GM18907 (cell line): ENCODE measurements around the gene DOCK7.
A peak's percentile ranks its signal among the peaks of the same experiment; 100 is the strongest.

Experiments used
- ATAC-seq: cut with Tn5 transposase; IDR thresholded peaks from one replicate; pipeline ENCODE4 v1.9.1; 2021; ENCODE audit warnings: mild to moderate bottlenecking, moderate library complexity; ENCODE audit not compliant: unreplicated experiment

Gene DOCK7

GRCh38 chr1:62467092-62467491, 221.1 kb downstream of the DOCK7 start:
- ATAC-seq = no peak

GRCh38 chr1:62462370-62462769, 225.8 kb downstream of the DOCK7 start:
- ATAC-seq = no peak

- no peak for ATAC-seq
Measured at GRCh38 chr1:62457955-62458354, 230.2 kb downstream of the DOCK7 start.

GRCh38 chr1:62452951-62453350, 235.2 kb downstream of the DOCK7 start:
- no peak for ATAC-seq

GRCh38 chr1:62450301-62450700, 237.9 kb downstream of the DOCK7 start:
- ATAC-seq = no peak

- no peak for ATAC-seq
Measured at GRCh38 chr1:62448221-62448933, 239.8 kb downstream of the DOCK7 start.

GRCh38 chr1:62444701-62445100, 243.5 kb downstream of the DOCK7 start:
- ATAC-seq = no peak

GRCh38 chr1:62439652-62440371, 248.4 kb downstream of the DOCK7 start:
- ATAC-seq = peak; percentile 35

GRCh38 chr1:62438163-62438562, 250.0 kb downstream of the DOCK7 start:
- ATAC-seq = no peak

- ATAC-seq = no peak
Measured at GRCh38 chr1:62437273-62437940, 250.8 kb downstream of the DOCK7 start.

GRCh38 chr1:62436466-62437272, 251.5 kb downstream of the DOCK7 start, which contains the start of gene USP1:
USP1 (plus strand) TSS chr1:62437049; CDS start chr1:62439868, 2,819 bp downstream.
- ATAC-seq = peak; percentile 83

- no peak for ATAC-seq
Measured at GRCh38 chr1:62436039-62436465, 252.1 kb downstream of the DOCK7 start.

GRCh38 chr1:62435231-62436038, 252.8 kb downstream of the DOCK7 start:
- no peak for ATAC-seq

GRCh38 chr1:62434618-62435001, 253.6 kb downstream of the DOCK7 start:
- ATAC-seq = no peak

GRCh38 chr1:62433861-62434617, 254.1 kb downstream of the DOCK7 start:
- ATAC-seq = no peak

- no peak for ATAC-seq
Measured at GRCh38 chr1:62429581-62429980, 258.6 kb downstream of the DOCK7 start.

GRCh38 chr1:62428351-62428750, 259.8 kb downstream of the DOCK7 start:
- ATAC-seq = no peak

GRCh38 chr1:62426794-62427193, 261.4 kb downstream of the DOCK7 start:
- no peak for ATAC-seq

GRCh38 chr1:62426237-62426636, 261.9 kb downstream of the DOCK7 start:
- ATAC-seq = no peak
